ENCODE data around the gene NRP2. TPM values are rescaled to one million over a fixed set of nuclear protein-coding genes. Genes with fewer than 3 reads are reported as not detected.

NRP2 gene
- total RNA-seq, 2 donors from 2014 or later: 9.7 to 21.0 TPM

DNA sequence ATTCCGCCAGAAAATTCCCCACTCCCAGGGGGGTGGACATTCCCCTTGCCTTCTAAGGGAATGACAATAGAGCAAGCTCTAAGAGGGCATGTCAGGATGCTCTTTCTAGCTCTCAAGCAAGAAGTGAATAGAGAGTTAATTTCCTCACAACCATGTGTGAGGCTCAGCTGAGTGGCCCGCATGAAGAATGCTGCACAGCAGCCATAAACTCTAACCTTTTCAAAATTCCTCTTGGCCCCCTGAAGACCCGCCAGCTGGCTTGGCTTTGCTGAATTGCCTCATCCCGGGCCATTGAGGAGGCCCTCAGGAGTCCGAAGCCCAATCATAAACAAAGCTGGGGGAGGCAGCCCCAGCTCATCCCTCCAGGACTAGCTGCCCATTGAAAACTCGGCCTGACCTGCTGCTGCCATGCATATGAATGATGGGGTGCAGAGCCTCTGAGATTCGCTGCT is 38.2 kb downstream of the NRP2 start:
- Histone ChIP-seq H3K4me1 (replicated peaks) (no peaks in the 10 kb centered on the region), H3K9me3 (no peaks in the 10 kb centered on the region), H3K27ac (no peak overlapping the region), H3K4me3 (no peak overlapping the region), H3K27me3 (replicated peaks; ENCODE audit: insufficient read depth) (no peaks in the 10 kb centered on the region), H3K36me3 (no peaks in the 10 kb centered on the region)
- intact Hi-C loops (cut with DNase I): no loop called here
- DNase-seq (ENCODE audit: low spot score): no peak
- 78% methylated on average over 7 of the region's 7 CpGs for WGBS
- TF ChIP-seq POLR2A (IDR thresholded peaks at IDR 0.05): no peak
- TF ChIP-seq POLR2AphosphoS5 (IDR thresholded peaks at IDR 0.05): no peak
- TF ChIP-seq, protein P1, sequence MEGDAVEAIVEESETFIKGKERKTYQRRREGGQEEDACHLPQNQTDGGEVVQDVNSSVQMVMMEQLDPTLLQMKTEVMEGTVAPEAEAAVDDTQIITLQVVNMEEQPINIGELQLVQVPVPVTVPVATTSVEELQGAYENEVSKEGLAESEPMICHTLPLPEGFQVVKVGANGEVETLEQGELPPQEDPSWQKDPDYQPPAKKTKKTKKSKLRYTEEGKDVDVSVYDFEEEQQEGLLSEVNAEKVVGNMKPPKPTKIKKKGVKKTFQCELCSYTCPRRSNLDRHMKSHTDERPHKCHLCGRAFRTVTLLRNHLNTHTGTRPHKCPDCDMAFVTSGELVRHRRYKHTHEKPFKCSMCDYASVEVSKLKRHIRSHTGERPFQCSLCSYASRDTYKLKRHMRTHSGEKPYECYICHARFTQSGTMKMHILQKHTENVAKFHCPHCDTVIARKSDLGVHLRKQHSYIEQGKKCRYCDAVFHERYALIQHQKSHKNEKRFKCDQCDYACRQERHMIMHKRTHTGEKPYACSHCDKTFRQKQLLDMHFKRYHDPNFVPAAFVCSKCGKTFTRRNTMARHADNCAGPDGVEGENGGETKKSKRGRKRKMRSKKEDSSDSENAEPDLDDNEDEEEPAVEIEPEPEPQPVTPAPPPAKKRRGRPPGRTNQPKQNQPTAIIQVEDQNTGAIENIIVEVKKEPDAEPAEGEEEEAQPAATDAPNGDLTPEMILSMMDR (IDR thresholded peaks at IDR 0.05): no peak

DNA sequence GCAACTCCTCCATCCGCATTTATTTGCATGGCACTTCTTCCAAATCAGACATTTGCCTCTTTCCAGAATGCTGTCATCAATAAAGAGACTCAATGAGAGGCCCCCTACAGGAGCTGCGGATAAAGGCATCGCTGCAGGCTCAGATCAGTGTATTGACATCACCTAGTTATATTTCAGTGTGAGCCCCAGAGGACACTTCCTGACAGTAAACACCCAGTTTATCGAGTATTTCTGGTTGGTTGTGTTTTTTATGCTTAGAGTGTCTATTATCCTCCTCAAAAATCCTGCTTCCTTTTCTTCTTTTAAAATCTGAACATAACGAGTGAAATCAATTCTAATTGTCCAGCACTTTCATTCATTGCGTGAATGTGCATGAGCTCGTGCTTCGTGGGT is 38.8 kb downstream of the NRP2 start:
- H3K4me3 ChIP-seq: no peak overlapping the region
- no peak for DNase-seq (ENCODE audit: low spot score)
- WGBS: 79% methylated on average over 8 of the region's 8 CpGs
- no peaks in the 10 kb centered on the region for H3K27me3 ChIP-seq (replicated peaks; ENCODE audit: insufficient read depth)
- no peaks in the 10 kb centered on the region for H3K9me3 ChIP-seq
- H3K4me1 ChIP-seq (replicated peaks): no peaks in the 10 kb centered on the region
- H3K27ac ChIP-seq: no peak overlapping the region
- intact Hi-C loops (cut with DNase I): no loop called here
- H3K36me3 ChIP-seq: no peaks in the 10 kb centered on the region
- TF ChIP-seq POLR2A (IDR thresholded peaks at IDR 0.05) (no peak), POLR2AphosphoS5 (IDR thresholded peaks at IDR 0.05) (no peak)
- TF ChIP-seq, protein P1 (IDR thresholded peaks at IDR 0.05): no peak

DNA sequence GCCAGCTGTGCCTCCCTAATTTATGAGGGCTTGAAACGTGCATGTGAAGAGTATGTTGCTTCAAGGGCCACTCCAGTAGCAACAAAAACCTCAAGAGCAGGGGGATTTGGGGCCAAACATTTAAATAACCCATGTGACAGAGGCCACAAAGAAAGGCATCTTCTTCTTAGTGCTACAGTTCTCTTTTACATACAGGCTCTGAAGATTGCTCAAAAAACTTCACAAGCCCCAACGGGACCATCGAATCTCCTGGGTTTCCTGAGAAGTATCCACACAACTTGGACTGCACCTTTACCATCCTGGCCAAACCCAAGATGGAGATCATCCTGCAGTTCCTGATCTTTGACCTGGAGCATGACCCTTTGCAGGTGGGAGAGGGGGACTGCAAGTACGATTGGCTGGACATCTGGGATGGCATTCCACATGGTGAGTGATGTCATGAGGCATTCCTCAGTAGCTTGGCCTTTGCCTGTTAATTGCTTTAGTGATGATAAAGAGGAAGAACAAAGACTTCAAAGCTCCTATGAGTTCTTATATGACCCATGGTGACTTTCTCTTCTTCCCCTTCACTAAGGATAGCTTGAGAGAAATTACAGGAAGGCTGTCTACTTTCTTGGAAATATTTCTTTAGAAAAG is 40.1 kb downstream of the NRP2 start:
- intact Hi-C loops (cut with DNase I): no loop called here
- no peaks in the 10 kb centered on the region for H3K36me3 ChIP-seq
- no peaks in the 10 kb centered on the region for H3K27me3 ChIP-seq (replicated peaks; ENCODE audit: insufficient read depth)
- TF ChIP-seq POLR2AphosphoS5 (IDR thresholded peaks at IDR 0.05) (no peak), POLR2A (IDR thresholded peaks at IDR 0.05) (no peak)
- TF ChIP-seq, protein P1 (IDR thresholded peaks at IDR 0.05): no peak
- H3K27ac ChIP-seq: no peak overlapping the region
- H3K9me3 ChIP-seq: no peaks in the 10 kb centered on the region
- no peak overlapping the region for H3K4me3 ChIP-seq
- 70% methylated on average over 4 of the region's 4 CpGs for WGBS
- DNase-seq (ENCODE audit: low spot score): no peak
- no peaks in the 10 kb centered on the region for H3K4me1 ChIP-seq (replicated peaks)

DNA sequence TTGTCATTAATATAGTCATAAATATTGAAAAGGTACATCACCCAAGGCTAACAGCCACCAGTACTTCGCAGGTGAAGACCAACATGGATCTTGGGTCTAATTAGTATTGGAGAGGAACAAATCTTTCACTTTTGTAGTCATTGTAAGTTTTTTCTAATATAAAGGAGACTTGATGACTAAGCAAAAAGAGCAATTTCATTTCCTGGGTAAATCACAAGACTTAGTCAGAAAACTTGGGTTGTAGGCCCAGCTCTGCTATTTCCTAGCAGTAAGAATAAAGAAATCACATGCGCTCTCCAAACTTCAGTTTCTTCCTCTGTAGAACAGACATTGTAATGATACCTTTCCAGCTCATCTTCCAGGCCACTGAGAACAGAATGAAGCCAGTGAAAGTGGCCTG is 40.9 kb downstream of the NRP2 start:
- H3K4me3 ChIP-seq: no peak overlapping the region
- H3K27ac ChIP-seq: no peak overlapping the region
- no peak for DNase-seq (ENCODE audit: low spot score)
- TF ChIP-seq POLR2AphosphoS5 (IDR thresholded peaks at IDR 0.05) (no peak), POLR2A (IDR thresholded peaks at IDR 0.05) (no peak)
- TF ChIP-seq, protein P1 (IDR thresholded peaks at IDR 0.05): no peak
- intact Hi-C loops (cut with DNase I): no loop called here
- no peaks in the 10 kb centered on the region for H3K27me3 ChIP-seq (replicated peaks; ENCODE audit: insufficient read depth)
- WGBS: 94% methylated on average over 2 of the region's 2 CpGs
- H3K36me3 ChIP-seq: no peaks in the 10 kb centered on the region
- H3K9me3 ChIP-seq: no peaks in the 10 kb centered on the region
- no peaks in the 10 kb centered on the region for H3K4me1 ChIP-seq (replicated peaks)

DNA sequence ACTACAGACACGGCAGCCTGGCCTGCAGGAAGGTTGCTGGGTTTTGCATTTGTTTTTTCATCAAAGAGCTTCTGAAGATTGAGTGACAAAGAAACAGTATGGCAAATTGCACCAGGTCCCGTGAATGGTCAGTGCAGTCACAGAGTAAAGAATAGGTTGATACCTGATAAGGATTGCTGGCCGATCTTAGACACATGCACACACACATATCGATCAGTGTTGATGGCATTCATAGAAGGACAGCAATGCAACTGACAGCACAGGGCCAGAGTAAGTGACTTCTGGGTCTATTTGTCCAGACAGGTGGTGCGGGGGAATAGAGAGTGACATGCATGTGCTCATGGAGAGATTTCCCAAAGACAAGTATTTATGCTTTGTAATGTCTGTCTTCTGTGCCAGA is 42.8 kb downstream of the NRP2 start:
- H3K27me3 ChIP-seq (replicated peaks; ENCODE audit: insufficient read depth): no peaks in the 10 kb centered on the region
- no peaks in the 10 kb centered on the region for H3K4me1 ChIP-seq (replicated peaks)
- TF ChIP-seq, protein P1 (IDR thresholded peaks at IDR 0.05): no peak
- no peak for TF ChIP-seq POLR2A (IDR thresholded peaks at IDR 0.05)
- no peak for TF ChIP-seq POLR2AphosphoS5 (IDR thresholded peaks at IDR 0.05)
- intact Hi-C loops (cut with DNase I): no loop called here
- H3K27ac ChIP-seq: no peak overlapping the region
- no peak for DNase-seq (ENCODE audit: low spot score)
- WGBS: 91% methylated on average over 5 of the region's 5 CpGs
- H3K9me3 ChIP-seq: no peaks in the 10 kb centered on the region
- no peaks in the 10 kb centered on the region for H3K36me3 ChIP-seq
- H3K4me3 ChIP-seq: no peak overlapping the region

Measured in prostate gland (tissue), 2 donors.